H9 (cell line): ENCODE results near the gene MARK2. TPM values are rescaled to one million over a fixed set of nuclear protein-coding genes. Genes with fewer than 3 reads are reported as not detected.

Experiments
- DNase-seq: peaks from one replicate; pipeline ENCODE4 v3.0.0-alpha.2; 2017
- H2AFZ ChIP-seq: one replicate; pipeline ENCODE4 v1.6.1; 2013; ENCODE audit warnings: mild to moderate bottlenecking, low read length, control low read depth, moderate library complexity
- H2AK5ac ChIP-seq: 2 replicates; pipeline ENCODE4 v1.6.1; 2013; ENCODE audit warnings: low read length, control low read depth, mixed read lengths; ENCODE audit not compliant: insufficient read length
- H2BK120ac ChIP-seq: one replicate; pipeline ENCODE4 v1.6.1; 2013; ENCODE audit warnings: low read depth, mild to moderate bottlenecking, low read length, control low read depth, inconsistent platforms; ENCODE audit not compliant: poor library complexity, severe bottlenecking
- H2BK12ac ChIP-seq: 2 replicates; pipeline ENCODE4 v1.6.1; 2013; ENCODE audit warnings: low read length, control low read depth, mixed read lengths, low read depth; ENCODE audit not compliant: insufficient read length
- H2BK15ac ChIP-seq: 2 replicates; pipeline ENCODE4 v1.6.1; 2013; ENCODE audit warnings: low read depth, low read length, control low read depth
- H2BK20ac ChIP-seq: one replicate; pipeline ENCODE4 v1.6.1; 2013; ENCODE audit warnings: low read depth, mild to moderate bottlenecking, low read length, control low read depth, inconsistent platforms; ENCODE audit not compliant: poor library complexity, severe bottlenecking
- H2BK5ac ChIP-seq: 2 replicates; pipeline ENCODE4 v1.6.1; 2013; ENCODE audit warnings: low read length, control low read depth, mixed read lengths; ENCODE audit not compliant: insufficient read length
- H3K14ac ChIP-seq: 2 replicates; pipeline ENCODE4 v1.6.1; 2013; ENCODE audit warnings: low read length, control low read depth; ENCODE audit not compliant: insufficient read depth
- H3K18ac ChIP-seq: 2 replicates; pipeline ENCODE4 v1.6.1; 2013; ENCODE audit warnings: low read depth, mild to moderate bottlenecking, mixed read lengths, low read length, control low read depth; ENCODE audit not compliant: insufficient read length
- H3K23ac ChIP-seq: 2 replicates; pipeline ENCODE4 v1.6.1; 2013; ENCODE audit warnings: low read length, control low read depth, mixed read lengths, low read depth; ENCODE audit not compliant: insufficient read length
- H3K23me2 ChIP-seq: 2 replicates; pipeline ENCODE4 v1.6.1; 2013; ENCODE audit warnings: low read depth, mild to moderate bottlenecking, mixed read lengths, low read length, control low read depth; ENCODE audit not compliant: insufficient read length, poor library complexity, severe bottlenecking
- H3K27ac ChIP-seq: 2 replicates; pipeline ENCODE4 v1.5.1; 2013; ENCODE audit warnings: low read length, control low read depth, mixed read lengths, low read depth; ENCODE audit not compliant: insufficient read length
- H3K27me3 ChIP-seq: 2 replicates; pipeline ENCODE4 v1.6.1; 2013; ENCODE audit warnings: low read length, control low read depth, inconsistent platforms; ENCODE audit not compliant: insufficient read depth
- H3K4ac ChIP-seq: 2 replicates; pipeline ENCODE4 v1.6.1; 2013; ENCODE audit warnings: low read depth, mild to moderate bottlenecking, control low read depth, inconsistent platforms, low read length, moderate library complexity
- H3K4me1 ChIP-seq: 2 replicates; pipeline ENCODE4 v1.6.1; 2013; ENCODE audit warnings: low read length, control low read depth, inconsistent platforms; ENCODE audit not compliant: insufficient read depth
- H3K4me2 ChIP-seq: 2 replicates; pipeline ENCODE4 v1.6.1; 2013; ENCODE audit warnings: low read length, control low read depth, mixed read lengths; ENCODE audit not compliant: insufficient read length, insufficient read depth
- H3K56ac ChIP-seq: 2 replicates; pipeline ENCODE4 v1.6.1; 2013; ENCODE audit warnings: low read depth, mild to moderate bottlenecking, mixed read lengths, low read length, control low read depth; ENCODE audit not compliant: insufficient read length
- H3K79me1 ChIP-seq: 2 replicates; pipeline ENCODE4 v1.6.1; 2013; ENCODE audit warnings: low read depth, mild to moderate bottlenecking, moderate library complexity, low read length, control low read depth, inconsistent platforms; ENCODE audit not compliant: insufficient read depth, poor library complexity, severe bottlenecking
- H3K79me2 ChIP-seq: 2 replicates; pipeline ENCODE4 v1.6.1; 2013; ENCODE audit warnings: low read length, control low read depth, inconsistent platforms; ENCODE audit not compliant: insufficient read depth
- H3K9ac ChIP-seq: 2 replicates; pipeline ENCODE4 v1.6.1; 2013; ENCODE audit warnings: low read length, control low read depth, mixed read lengths; ENCODE audit not compliant: insufficient read length; ENCODE audit errors: extremely low read depth
- H3K9me3 ChIP-seq: one replicate; pipeline ENCODE4 v1.6.1; 2013; ENCODE audit warnings: low read depth, low read length, inconsistent platforms; ENCODE audit not compliant: control insufficient read depth
- H3T11ph ChIP-seq: one replicate; pipeline ENCODE4 v1.6.1; 2013; ENCODE audit warnings: mild to moderate bottlenecking, low read length, control low read depth, inconsistent platforms
- H4K20me1 ChIP-seq: one replicate; pipeline ENCODE4 v1.6.1; 2013; ENCODE audit not compliant: control insufficient read depth, insufficient read length, insufficient read depth
- H4K5ac ChIP-seq: 2 replicates; pipeline ENCODE4 v1.6.1; 2013; ENCODE audit warnings: low read depth, mild to moderate bottlenecking, mixed read lengths, low read length, control low read depth; ENCODE audit not compliant: insufficient read length
- H4K8ac ChIP-seq: replicated peaks from 2 replicates; pipeline ENCODE4 v1.6.1; 2013; ENCODE audit warnings: low read length, control low read depth, mixed read lengths, low read depth; ENCODE audit not compliant: insufficient read length
- H4K91ac ChIP-seq: 2 replicates; pipeline ENCODE4 v1.6.1; 2013; ENCODE audit warnings: low read depth, mild to moderate bottlenecking, moderate library complexity, mixed read lengths, low read length, control low read depth; ENCODE audit not compliant: insufficient read length
- H3K27ac Mint-ChIP-seq, 3 experiments: 2 replicates in 2 of 3; 3 replicates in 1 of 3; pipeline ENCODE4 v1.8.0; 2020 to 2021; ENCODE audit warnings: mixed read lengths in 3 of 3, mild to moderate bottlenecking in 1 of 3, moderate library complexity in 1 of 3
- H3K27me3 Mint-ChIP-seq: 2 replicates; pipeline ENCODE4 v1.8.0; 2021; ENCODE audit warnings: low read depth, mild to moderate bottlenecking, moderate library complexity, mixed read lengths
- H3K36me3 Mint-ChIP-seq, 3 experiments: 2 replicates in 2 of 3; 3 replicates in 1 of 3; pipeline ENCODE4 v1.8.0; 2020 to 2021; ENCODE audit warnings: low read depth in 3 of 3, mixed read lengths in 3 of 3; ENCODE audit not compliant: insufficient read depth in 1 of 3
- H3K4me1 Mint-ChIP-seq, 2 experiments: 2 replicates each; pipeline ENCODE4 v1.8.0; 2020; ENCODE audit warnings: mixed read lengths in 2 of 2
- H3K4me3 Mint-ChIP-seq, 2 experiments: 2 replicates in 1 of 2; 3 replicates in 1 of 2; pipeline ENCODE4 v1.8.0; 2020 to 2021; ENCODE audit warnings: mild to moderate bottlenecking in 2 of 2, mixed read lengths in 2 of 2, moderate library complexity in 1 of 2
- H3K9me3 Mint-ChIP-seq, 2 experiments: 2 replicates in 1 of 2; 3 replicates in 1 of 2; pipeline ENCODE4 v1.8.0; 2020; ENCODE audit warnings: mild to moderate bottlenecking in 2 of 2, mixed read lengths in 2 of 2, moderate library complexity in 1 of 2
- WGBS: extraction: QIAGEN DNeasy Blood & Tissue Kit; methylation state at CpG from one replicate; pipeline ENCODE4 v1.1.7; 2013; ENCODE audit warnings: missing lambda C conversion rate, low lambda C conversion rate, mixed read lengths; ENCODE audit not compliant: insufficient read length; ENCODE audit errors: extremely low coverage; 5-methylcytosine and 5-hydroxymethylcytosine counted together
- total RNA-seq: library from RNA; stranded (reverse); gene quantifications from 2 replicates; pipeline ENCODE4 v1.2.1, GENCODE V29; 2021
- TF ChIP-seq, protein P1 (sequence below): fragments of 200-600 bp; sonication (generic); conservative IDR thresholded peaks from 3 replicates; pipeline ENCODE4 v1.8.0; 2021; ENCODE audit warnings: antibody characterized with exemption, mild to moderate bottlenecking

The MARK2 gene
- total RNA-seq, 1 experiment from 2014 or later, result 45.7 TPM

DNA sequence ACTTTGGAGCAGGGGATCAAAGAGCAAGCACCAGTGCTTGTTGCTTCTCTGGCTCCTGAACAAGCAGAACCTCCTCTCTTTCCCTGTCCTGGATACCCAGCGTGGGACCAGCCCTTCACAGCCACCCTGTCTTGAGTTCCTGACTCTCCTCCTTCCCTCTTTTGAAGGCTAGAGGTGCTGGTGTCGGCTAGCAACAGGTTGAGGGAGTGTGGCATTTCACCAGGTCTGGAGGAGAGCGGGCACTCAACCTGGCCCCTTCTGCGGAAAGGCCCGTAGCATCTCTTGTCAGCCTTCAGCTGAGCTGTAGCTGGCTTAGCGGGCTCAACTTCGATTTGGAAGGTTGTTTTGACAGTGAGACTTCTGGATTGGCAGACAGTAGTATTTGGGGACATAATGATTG, 51.5 kb downstream of the MARK2 start:
- no peak overlapping the region for H2AK5ac ChIP-seq
- peaks cover 2 to 17% (median 9%) of the 10 kb centered on the region in 3 experiments; a peak in 6 of 7 replicates for H3K36me3 Mint-ChIP-seq
- H4K5ac ChIP-seq, result no peak overlapping the region
- no peaks in the 10 kb centered on the region; the same call in 1 of the 2 replicates for H3K27me3 Mint-ChIP-seq
- no peak overlapping the region for H3K18ac ChIP-seq
- no peaks in the 10 kb centered on the region for H3K23me2 ChIP-seq
- TF ChIP-seq, protein P1, sequence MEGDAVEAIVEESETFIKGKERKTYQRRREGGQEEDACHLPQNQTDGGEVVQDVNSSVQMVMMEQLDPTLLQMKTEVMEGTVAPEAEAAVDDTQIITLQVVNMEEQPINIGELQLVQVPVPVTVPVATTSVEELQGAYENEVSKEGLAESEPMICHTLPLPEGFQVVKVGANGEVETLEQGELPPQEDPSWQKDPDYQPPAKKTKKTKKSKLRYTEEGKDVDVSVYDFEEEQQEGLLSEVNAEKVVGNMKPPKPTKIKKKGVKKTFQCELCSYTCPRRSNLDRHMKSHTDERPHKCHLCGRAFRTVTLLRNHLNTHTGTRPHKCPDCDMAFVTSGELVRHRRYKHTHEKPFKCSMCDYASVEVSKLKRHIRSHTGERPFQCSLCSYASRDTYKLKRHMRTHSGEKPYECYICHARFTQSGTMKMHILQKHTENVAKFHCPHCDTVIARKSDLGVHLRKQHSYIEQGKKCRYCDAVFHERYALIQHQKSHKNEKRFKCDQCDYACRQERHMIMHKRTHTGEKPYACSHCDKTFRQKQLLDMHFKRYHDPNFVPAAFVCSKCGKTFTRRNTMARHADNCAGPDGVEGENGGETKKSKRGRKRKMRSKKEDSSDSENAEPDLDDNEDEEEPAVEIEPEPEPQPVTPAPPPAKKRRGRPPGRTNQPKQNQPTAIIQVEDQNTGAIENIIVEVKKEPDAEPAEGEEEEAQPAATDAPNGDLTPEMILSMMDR, result no peak
- H3K4me2 ChIP-seq, result no peak overlapping the region
- H3K56ac ChIP-seq, result no peak overlapping the region
- H3K4me3 Mint-ChIP-seq, result no peak overlapping the region
- H2BK120ac ChIP-seq, result no peak overlapping the region
- H2BK12ac ChIP-seq, result no peak overlapping the region
- WGBS, result no CpG with 5 or more reads among the region's 7 CpGs
- peaks cover 10% of the 10 kb centered on the region; the same call in 1 of the 2 replicates for H3K4me1 ChIP-seq
- H2AFZ ChIP-seq, result no peak overlapping the region
- no peak overlapping the region for H3K4ac ChIP-seq
- no peak for DNase-seq
- H3K9me3 Mint-ChIP-seq, result no peaks in the 10 kb centered on the region
- peaks cover 9% of the 10 kb centered on the region; the same call in 1 of the 2 replicates for H3K79me2 ChIP-seq
- H3K4me1 Mint-ChIP-seq, result peaks cover 29 to 47% of the 10 kb centered on the region in 2 experiments
- peaks cover 3% of the 10 kb centered on the region for H3K79me1 ChIP-seq
- no peak overlapping the region for H2BK5ac ChIP-seq
- H2BK20ac ChIP-seq, result no peak overlapping the region
- no peak overlapping the region for H4K91ac ChIP-seq
- no peak overlapping the region for H3K27ac ChIP-seq
- H2BK15ac ChIP-seq, result no peak overlapping the region
- H3K9me3 ChIP-seq, result no peaks in the 10 kb centered on the region
- no peaks in the 10 kb centered on the region for H4K20me1 ChIP-seq
- H3K23ac ChIP-seq, result no peak overlapping the region
- H3K14ac ChIP-seq, result no peak overlapping the region
- no peak overlapping the region for H4K8ac ChIP-seq
- peak overlapping the region in 1 of 3 experiments; percentile 7; a peak in 2 of 7 replicates for H3K27ac Mint-ChIP-seq
- no peak overlapping the region for H3T11ph ChIP-seq
- no peaks in the 10 kb centered on the region for H3K27me3 ChIP-seq
- H3K9ac ChIP-seq, result no peak overlapping the region
